Liver (tissue), 3 donors: ENCODE results near the gene AGPAT2.

Source experiments
- GABPA ChIP-seq, 2 donors: IDR thresholded peaks in 1 of 2; conservative IDR thresholded peaks in 1 of 2; 2 replicates each; pipeline ENCODE4 v1.6.1; 2016; ENCODE audit warnings: antibody characterized with exemption in 2 of 2, mild to moderate bottlenecking in 1 of 2, moderate library complexity in 1 of 2
- HNF4G ChIP-seq: IDR thresholded peaks from 2 replicates; pipeline ENCODE4 v1.6.1; 2016; ENCODE audit warnings: antibody characterized with exemption
- NR2F2 ChIP-seq: IDR thresholded peaks from 2 replicates; pipeline ENCODE4 v1.6.1; 2016; ENCODE audit warnings: antibody characterized with exemption
- RAD21 ChIP-seq, 2 donors: IDR thresholded peaks; 2 replicates each; pipeline ENCODE4 v1.6.1; 2016; ENCODE audit warnings: antibody characterized with exemption in 2 of 2, mild to moderate bottlenecking in 2 of 2
- SP1 ChIP-seq: IDR thresholded peaks from 2 replicates; pipeline ENCODE4 v1.6.1; 2018; ENCODE audit warnings: antibody characterized with exemption, mild to moderate bottlenecking
- TAF1 ChIP-seq: conservative IDR thresholded peaks from 2 replicates; pipeline ENCODE4 v1.6.1; 2016; ENCODE audit warnings: antibody characterized with exemption, mild to moderate bottlenecking
- YY1 ChIP-seq: IDR thresholded peaks from 2 replicates; pipeline ENCODE4 v1.6.1; 2016; ENCODE audit warnings: antibody characterized with exemption, mild to moderate bottlenecking
- TF ChIP-seq, protein P1 (sequence below): fragments of 150-350 bp; IDR thresholded peaks from 2 replicates; pipeline ENCODE4 v1.5.1; 2017; ENCODE audit warnings: improper control_type of control experiment, low read depth, low read length; ENCODE audit not compliant: missing input control
- TF ChIP-seq, protein P2 (sequence below): IDR thresholded peaks from 2 replicates; pipeline ENCODE4 v1.6.1; 2016; ENCODE audit warnings: antibody characterized with exemption, mild to moderate bottlenecking
- TF ChIP-seq, protein P3 (sequence below): IDR thresholded peaks from 2 replicates; pipeline ENCODE4 v1.6.1; 2016; ENCODE audit warnings: antibody characterized with exemption
- TF ChIP-seq, protein P4 (sequence below): IDR thresholded peaks from 2 replicates; pipeline ENCODE4 v1.6.1; 2016; ENCODE audit warnings: antibody characterized with exemption
- donor health status: healthy.
- donor health status: healthy.

DNA sequence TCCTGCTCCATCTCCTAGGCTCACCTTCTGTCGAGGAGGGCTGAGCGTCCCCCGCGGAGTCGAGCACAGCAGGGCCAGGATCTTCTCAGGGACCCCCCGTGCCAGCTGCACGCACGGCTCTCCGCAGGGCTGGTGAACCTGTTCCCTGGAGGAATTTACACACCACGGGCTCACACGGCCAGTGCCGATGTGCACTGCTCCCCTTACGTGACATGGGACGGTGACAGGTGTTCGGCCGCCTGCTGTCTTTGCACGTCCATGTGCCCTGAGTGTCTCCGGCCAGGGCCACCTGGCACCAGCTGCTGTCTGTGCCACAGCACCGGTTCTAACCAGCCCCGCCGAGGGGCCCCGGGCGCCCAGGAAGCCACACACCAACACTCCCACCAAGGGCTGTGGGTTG, 8.7 kb upstream of the AGPAT2 start:
- TF ChIP-seq, protein P1, sequence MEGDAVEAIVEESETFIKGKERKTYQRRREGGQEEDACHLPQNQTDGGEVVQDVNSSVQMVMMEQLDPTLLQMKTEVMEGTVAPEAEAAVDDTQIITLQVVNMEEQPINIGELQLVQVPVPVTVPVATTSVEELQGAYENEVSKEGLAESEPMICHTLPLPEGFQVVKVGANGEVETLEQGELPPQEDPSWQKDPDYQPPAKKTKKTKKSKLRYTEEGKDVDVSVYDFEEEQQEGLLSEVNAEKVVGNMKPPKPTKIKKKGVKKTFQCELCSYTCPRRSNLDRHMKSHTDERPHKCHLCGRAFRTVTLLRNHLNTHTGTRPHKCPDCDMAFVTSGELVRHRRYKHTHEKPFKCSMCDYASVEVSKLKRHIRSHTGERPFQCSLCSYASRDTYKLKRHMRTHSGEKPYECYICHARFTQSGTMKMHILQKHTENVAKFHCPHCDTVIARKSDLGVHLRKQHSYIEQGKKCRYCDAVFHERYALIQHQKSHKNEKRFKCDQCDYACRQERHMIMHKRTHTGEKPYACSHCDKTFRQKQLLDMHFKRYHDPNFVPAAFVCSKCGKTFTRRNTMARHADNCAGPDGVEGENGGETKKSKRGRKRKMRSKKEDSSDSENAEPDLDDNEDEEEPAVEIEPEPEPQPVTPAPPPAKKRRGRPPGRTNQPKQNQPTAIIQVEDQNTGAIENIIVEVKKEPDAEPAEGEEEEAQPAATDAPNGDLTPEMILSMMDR = no peak
- no peak for TF ChIP-seq GABPA (IDR thresholded peaks at IDR 0.05 in 1 of 2, conservative IDR thresholded peaks at IDR 0.05 in 1 of 2)
- TF ChIP-seq, protein P2, sequence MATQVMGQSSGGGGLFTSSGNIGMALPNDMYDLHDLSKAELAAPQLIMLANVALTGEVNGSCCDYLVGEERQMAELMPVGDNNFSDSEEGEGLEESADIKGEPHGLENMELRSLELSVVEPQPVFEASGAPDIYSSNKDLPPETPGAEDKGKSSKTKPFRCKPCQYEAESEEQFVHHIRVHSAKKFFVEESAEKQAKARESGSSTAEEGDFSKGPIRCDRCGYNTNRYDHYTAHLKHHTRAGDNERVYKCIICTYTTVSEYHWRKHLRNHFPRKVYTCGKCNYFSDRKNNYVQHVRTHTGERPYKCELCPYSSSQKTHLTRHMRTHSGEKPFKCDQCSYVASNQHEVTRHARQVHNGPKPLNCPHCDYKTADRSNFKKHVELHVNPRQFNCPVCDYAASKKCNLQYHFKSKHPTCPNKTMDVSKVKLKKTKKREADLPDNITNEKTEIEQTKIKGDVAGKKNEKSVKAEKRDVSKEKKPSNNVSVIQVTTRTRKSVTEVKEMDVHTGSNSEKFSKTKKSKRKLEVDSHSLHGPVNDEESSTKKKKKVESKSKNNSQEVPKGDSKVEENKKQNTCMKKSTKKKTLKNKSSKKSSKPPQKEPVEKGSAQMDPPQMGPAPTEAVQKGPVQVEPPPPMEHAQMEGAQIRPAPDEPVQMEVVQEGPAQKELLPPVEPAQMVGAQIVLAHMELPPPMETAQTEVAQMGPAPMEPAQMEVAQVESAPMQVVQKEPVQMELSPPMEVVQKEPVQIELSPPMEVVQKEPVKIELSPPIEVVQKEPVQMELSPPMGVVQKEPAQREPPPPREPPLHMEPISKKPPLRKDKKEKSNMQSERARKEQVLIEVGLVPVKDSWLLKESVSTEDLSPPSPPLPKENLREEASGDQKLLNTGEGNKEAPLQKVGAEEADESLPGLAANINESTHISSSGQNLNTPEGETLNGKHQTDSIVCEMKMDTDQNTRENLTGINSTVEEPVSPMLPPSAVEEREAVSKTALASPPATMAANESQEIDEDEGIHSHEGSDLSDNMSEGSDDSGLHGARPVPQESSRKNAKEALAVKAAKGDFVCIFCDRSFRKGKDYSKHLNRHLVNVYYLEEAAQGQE = no peak
- TF ChIP-seq, protein P3, sequence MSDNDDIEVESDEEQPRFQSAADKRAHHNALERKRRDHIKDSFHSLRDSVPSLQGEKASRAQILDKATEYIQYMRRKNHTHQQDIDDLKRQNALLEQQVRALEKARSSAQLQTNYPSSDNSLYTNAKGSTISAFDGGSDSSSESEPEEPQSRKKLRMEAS = no peak
- no peak for TF ChIP-seq TAF1
- TF ChIP-seq RAD21 (IDR thresholded peaks at IDR 0.05) = no peak
- TF ChIP-seq YY1 = no peak
- TF ChIP-seq, protein P4, sequence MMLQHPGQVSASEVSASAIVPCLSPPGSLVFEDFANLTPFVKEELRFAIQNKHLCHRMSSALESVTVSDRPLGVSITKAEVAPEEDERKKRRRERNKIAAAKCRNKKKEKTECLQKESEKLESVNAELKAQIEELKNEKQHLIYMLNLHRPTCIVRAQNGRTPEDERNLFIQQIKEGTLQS = no peak
- no peak for TF ChIP-seq HNF4G
- TF ChIP-seq NR2F2 = no peak
- no peak for TF ChIP-seq SP1
